Measurements from ENCODE around the gene KCNK15. TPM values are rescaled to one million over a fixed set of nuclear protein-coding genes. Genes with fewer than 3 reads are reported as not detected.

Gene KCNK15
- total RNA-seq, 1 donor from 2014 or later = 1.5 TPM

DNA sequence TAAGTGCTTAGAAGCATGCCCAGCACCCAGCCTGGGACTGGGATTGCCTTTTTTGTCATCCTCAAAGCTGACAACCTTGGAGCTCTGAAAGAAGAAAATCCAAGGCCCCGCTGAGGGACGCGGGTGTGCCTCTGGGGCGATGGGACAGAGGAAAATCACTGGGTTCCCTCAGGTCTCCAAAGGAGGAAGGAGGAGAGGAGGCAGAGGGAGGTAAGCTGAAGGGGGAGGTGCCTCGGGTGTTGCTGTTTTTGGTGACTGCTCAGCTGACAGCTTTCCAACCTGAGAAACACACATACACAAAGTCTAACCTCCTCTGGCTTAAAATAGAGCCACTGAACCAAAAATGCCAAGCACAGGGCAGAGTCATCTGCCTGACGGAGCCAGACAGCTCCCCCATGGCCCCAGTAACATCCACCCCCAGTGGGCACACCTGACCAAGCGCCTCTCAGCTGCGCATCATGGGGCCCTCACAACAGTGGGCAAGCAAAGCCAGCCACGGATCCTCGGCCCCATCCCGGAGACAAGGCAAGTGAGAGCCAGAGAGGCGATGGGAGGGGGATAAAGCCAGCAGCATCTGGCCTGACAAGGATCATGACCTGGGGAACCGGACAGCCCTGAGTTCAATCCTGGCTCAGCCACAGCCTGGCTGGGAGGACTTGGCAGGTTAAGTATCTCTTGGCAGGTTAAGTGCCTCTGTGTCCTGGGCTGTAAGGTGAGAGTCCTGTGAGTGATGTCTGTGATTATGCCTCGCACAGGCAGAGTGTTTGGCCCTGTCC is 3.2 kb upstream of the KCNK15 start:
- Histone ChIP-seq H3K9me3 (no peaks in the 10 kb centered on the region), H3K27ac (no peak overlapping the region), H3K27me3 (no peaks in the 10 kb centered on the region), H3K4me1 (peaks cover 22% of the 10 kb centered on the region), H3K36me3 (no peaks in the 10 kb centered on the region), H3K4me3 (no peak overlapping the region)
- no peak for TF ChIP-seq POLR2AphosphoS5 (IDR thresholded peaks at IDR 0.05; ENCODE audit: insufficient read depth in 1 of 2, low read depth in 1 of 2)
- TF ChIP-seq POLR2A (IDR thresholded peaks at IDR 0.05) = no peak
- TF ChIP-seq, protein P1, sequence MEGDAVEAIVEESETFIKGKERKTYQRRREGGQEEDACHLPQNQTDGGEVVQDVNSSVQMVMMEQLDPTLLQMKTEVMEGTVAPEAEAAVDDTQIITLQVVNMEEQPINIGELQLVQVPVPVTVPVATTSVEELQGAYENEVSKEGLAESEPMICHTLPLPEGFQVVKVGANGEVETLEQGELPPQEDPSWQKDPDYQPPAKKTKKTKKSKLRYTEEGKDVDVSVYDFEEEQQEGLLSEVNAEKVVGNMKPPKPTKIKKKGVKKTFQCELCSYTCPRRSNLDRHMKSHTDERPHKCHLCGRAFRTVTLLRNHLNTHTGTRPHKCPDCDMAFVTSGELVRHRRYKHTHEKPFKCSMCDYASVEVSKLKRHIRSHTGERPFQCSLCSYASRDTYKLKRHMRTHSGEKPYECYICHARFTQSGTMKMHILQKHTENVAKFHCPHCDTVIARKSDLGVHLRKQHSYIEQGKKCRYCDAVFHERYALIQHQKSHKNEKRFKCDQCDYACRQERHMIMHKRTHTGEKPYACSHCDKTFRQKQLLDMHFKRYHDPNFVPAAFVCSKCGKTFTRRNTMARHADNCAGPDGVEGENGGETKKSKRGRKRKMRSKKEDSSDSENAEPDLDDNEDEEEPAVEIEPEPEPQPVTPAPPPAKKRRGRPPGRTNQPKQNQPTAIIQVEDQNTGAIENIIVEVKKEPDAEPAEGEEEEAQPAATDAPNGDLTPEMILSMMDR (IDR thresholded peaks at IDR 0.05) = no peak
- intact Hi-C loops (cut with DNase I) = no loop called here
- DNase-seq (ENCODE audit: extremely low spot score in 2 of 2) = no peak

DNA sequence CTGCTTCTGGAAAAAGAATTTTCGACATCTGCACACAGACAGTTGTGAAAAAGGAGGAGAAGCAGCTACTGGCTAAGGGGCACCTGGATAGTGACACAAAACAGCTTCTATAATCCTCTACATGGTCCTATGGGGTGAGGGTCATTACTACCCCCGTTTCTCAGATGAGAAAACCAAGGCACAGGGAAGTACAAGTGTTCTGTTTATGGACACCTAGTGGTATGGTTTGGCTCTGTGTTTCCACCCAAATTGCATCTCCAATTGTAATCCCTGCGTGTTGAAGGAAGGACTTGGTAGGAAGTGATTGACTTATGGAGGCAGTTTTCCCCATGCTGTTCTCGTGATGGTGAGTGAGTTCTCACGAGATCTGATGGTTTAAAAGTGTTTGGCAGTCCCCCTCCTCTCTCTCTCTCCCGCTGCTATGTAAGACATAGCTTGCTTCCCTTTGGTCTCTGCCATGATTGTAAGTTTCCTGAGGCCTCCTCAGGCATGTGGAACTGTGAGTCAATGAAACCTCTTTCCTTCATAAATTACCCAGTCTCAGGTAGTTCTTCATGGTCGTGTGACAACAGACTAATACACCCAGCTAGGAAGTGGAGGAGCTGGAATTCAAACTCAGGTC is 2.5 kb upstream of the KCNK15 start:
- no peaks in the 10 kb centered on the region for H3K27me3 ChIP-seq
- no peaks in the 10 kb centered on the region for H3K36me3 ChIP-seq
- H3K4me3 ChIP-seq = no peak overlapping the region
- intact Hi-C loops (cut with DNase I) = no loop called here
- H3K27ac ChIP-seq = no peak overlapping the region
- H3K4me1 ChIP-seq = peaks cover 27% of the 10 kb centered on the region
- no peaks in the 10 kb centered on the region for H3K9me3 ChIP-seq
- no peak for DNase-seq (ENCODE audit: extremely low spot score in 2 of 2)
- TF ChIP-seq, protein P1 (IDR thresholded peaks at IDR 0.05) = no peak
- TF ChIP-seq POLR2A (IDR thresholded peaks at IDR 0.05) (no peak), POLR2AphosphoS5 (IDR thresholded peaks at IDR 0.05; ENCODE audit: insufficient read depth in 1 of 2, low read depth in 1 of 2) (no peak)

DNA sequence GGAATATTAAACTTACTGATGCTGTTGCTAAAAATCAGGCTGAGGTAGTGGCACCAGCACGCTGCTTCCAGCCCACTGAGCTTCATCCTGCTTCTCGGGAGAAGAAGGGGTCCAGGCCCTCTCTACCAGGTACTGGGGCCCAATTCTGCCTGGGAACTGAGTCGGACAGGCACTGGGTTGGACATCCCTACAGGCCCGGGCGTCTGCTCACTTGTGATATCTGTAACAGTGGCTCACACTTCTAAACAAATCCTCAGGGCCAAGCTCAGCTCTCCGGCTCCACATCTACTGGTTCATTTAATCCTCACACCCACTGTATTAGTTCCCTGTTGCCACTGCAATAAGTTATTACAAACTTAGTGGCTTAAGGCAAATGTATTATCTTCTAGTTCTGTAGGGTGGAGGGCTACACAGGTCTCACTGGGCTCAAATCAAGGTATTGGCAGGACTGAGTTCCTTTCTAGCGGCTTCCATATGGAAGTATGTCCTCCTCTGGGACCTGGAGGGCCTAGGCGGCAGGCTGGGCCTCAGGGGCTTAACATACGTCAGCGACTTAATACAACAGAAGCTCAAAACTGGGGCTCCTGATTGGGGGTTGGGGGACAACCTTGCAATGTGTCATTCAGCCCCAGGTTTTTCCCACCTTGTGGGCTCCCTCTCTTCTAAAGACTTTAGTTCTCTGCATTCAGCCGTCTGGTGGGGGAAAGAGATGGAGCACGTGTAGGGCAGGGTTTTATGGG is 1.6 kb upstream of the KCNK15 start:
- no peak for DNase-seq (ENCODE audit: extremely low spot score in 2 of 2)
- H3K36me3 ChIP-seq = no peaks in the 10 kb centered on the region
- intact Hi-C loops (cut with DNase I) = no loop called here

DNA sequence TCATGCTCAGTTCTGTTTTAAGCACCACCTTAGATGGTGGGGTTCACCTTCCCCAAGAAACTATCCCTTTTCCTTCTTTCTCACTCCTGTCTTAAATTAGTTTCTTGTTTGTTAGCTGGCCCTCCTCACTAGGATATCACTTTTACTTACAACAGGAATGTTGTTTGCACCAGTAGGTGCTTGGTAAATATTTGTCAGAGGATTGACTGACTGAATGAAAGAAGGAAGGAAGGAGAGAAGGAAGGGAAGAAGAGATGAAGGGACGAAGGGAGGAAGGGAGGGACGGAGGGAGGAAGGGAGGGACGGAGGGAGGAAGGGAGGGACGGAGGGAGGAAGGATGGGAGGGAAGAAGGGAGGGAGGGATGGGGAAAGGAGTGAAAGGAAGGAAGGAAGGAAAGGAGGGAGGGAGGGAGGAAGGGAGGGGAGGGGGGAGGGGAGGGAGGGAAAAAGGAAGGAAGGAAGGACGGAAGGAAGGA is 505 bp upstream of the KCNK15 start:
- TF ChIP-seq, protein P1 (IDR thresholded peaks at IDR 0.05) = no peak
- TF ChIP-seq POLR2AphosphoS5 (IDR thresholded peaks at IDR 0.05; ENCODE audit: insufficient read depth in 1 of 2, low read depth in 1 of 2) (no peak), POLR2A (IDR thresholded peaks at IDR 0.05) (no peak)
- H3K27me3 ChIP-seq = no peaks in the 10 kb centered on the region
- H3K36me3 ChIP-seq = no peaks in the 10 kb centered on the region
- intact Hi-C loops (cut with DNase I) = no loop called here
- H3K4me3 ChIP-seq = peak overlapping the region; percentile 49 to 58
- peaks cover 27% of the 10 kb centered on the region for H3K4me1 ChIP-seq
- DNase-seq (ENCODE audit: extremely low spot score in 2 of 2) = no peak
- no peaks in the 10 kb centered on the region for H3K9me3 ChIP-seq
- H3K27ac ChIP-seq = peak overlapping the region; percentile 77

More for the DNA sequence above, 1.6 kb upstream of the KCNK15 start:
- Histone ChIP-seq H3K27ac (no peak overlapping the region), H3K4me3 (no peak overlapping the region), H3K9me3 (no peaks in the 10 kb centered on the region), H3K27me3 (no peaks in the 10 kb centered on the region), H3K4me1 (peaks cover 27% of the 10 kb centered on the region)
- TF ChIP-seq, protein P1 (IDR thresholded peaks at IDR 0.05) = no peak
- TF ChIP-seq POLR2AphosphoS5 (IDR thresholded peaks at IDR 0.05; ENCODE audit: insufficient read depth in 1 of 2, low read depth in 1 of 2) = no peak
- no peak for TF ChIP-seq POLR2A (IDR thresholded peaks at IDR 0.05)

Data from vagina (tissue), 2 donors.